Measurements from ENCODE around the gene C4orf51.

C4orf51 gene

GRCh38 chr4:145732001-145732815, 52.3 kb downstream of the C4orf51 start:
- in situ Hi-C loops (cut with HindIII; ENCODE audit: low sequenced_read_pairs), result no loop called here
- no peak for DNase-seq (ENCODE audit: low read depth, low spot score)
- H3K4me3 ChIP-seq (ENCODE audit: low read depth, low read length), result peak overlapping the region; percentile 42
- TF ChIP-seq CTCF (IDR thresholded peaks at IDR 0.05; ENCODE audit: low read depth, low read length), result no peak

GRCh38 chr4:145732895-145733880, 53.2 kb downstream of the C4orf51 start:
- TF ChIP-seq CTCF (IDR thresholded peaks at IDR 0.05; ENCODE audit: low read depth, low read length), result no peak
- peak overlapping the region; percentile 42 for H3K4me3 ChIP-seq (ENCODE audit: low read depth, low read length)
- in situ Hi-C loops (cut with HindIII; ENCODE audit: low sequenced_read_pairs), result no loop called here
- DNase-seq (ENCODE audit: low read depth, low spot score), result peak; percentile 97

- TF ChIP-seq CTCF (IDR thresholded peaks at IDR 0.05; ENCODE audit: low read depth, low read length), result no peak
- no peak overlapping the region for H3K4me3 ChIP-seq (ENCODE audit: low read depth, low read length)
- peak; percentile 57 for DNase-seq (ENCODE audit: low read depth, low spot score)
- in situ Hi-C loops (cut with HindIII; ENCODE audit: low sequenced_read_pairs), result no loop called here
Measured at GRCh38 chr4:145734031-145734430, 54.1 kb downstream of the C4orf51 start.

GRCh38 chr4:145734576-145735346, 54.8 kb downstream of the C4orf51 start:
- no peak for TF ChIP-seq CTCF (IDR thresholded peaks at IDR 0.05; ENCODE audit: low read depth, low read length)
- DNase-seq (ENCODE audit: low read depth, low spot score), result peak; percentile 97
- H3K4me3 ChIP-seq (ENCODE audit: low read depth, low read length), result no peak overlapping the region
- in situ Hi-C loops (cut with HindIII; ENCODE audit: low sequenced_read_pairs), result no loop called here

GRCh38 chr4:145735347-145735675, 55.4 kb downstream of the C4orf51 start:
- in situ Hi-C loops (cut with HindIII; ENCODE audit: low sequenced_read_pairs), result no loop called here
- DNase-seq (ENCODE audit: low read depth, low spot score), result peak; percentile 93
- H3K4me3 ChIP-seq (ENCODE audit: low read depth, low read length), result no peak overlapping the region
- no peak for TF ChIP-seq CTCF (IDR thresholded peaks at IDR 0.05; ENCODE audit: low read depth, low read length)

- H3K4me3 ChIP-seq (ENCODE audit: low read depth, low read length), result no peak overlapping the region
- in situ Hi-C loops (cut with HindIII; ENCODE audit: low sequenced_read_pairs), result no loop called here
- DNase-seq (ENCODE audit: low read depth, low spot score), result no peak
- TF ChIP-seq CTCF (IDR thresholded peaks at IDR 0.05; ENCODE audit: low read depth, low read length), result no peak
Measured at GRCh38 chr4:145735827-145736226, 55.9 kb downstream of the C4orf51 start.
